IMR-90 (cell line): ENCODE data around the gene MPC1.

ENCODE experiments used
- BHLHE40 ChIP-seq: fragments of 150-350 bp; IDR thresholded peaks from 2 replicates; pipeline ENCODE4 v1.6.1; 2016; ENCODE audit warnings: mild to moderate bottlenecking, low read depth, low read length
- CEBPB ChIP-seq: IDR thresholded peaks from 2 replicates; pipeline ENCODE4 v1.6.1; 2012; ENCODE audit warnings: low read depth, low read length, improper control_type of control experiment
- CTCF ChIP-seq: conservative IDR thresholded peaks from 2 replicates; pipeline ENCODE4 v1.5.1; 2012; ENCODE audit warnings: mild to moderate bottlenecking, low read depth, low read length, improper control_type of control experiment
- MAFK ChIP-seq: IDR thresholded peaks from 2 replicates; pipeline ENCODE4 v1.6.1; 2012; ENCODE audit warnings: low read depth, low read length, improper control_type of control experiment
- MXI1 ChIP-seq: IDR thresholded peaks from 2 replicates; pipeline ENCODE4 v1.6.1; 2012; ENCODE audit warnings: low read depth, mild to moderate bottlenecking, low read length, moderate library complexity, borderline replicate concordance
- POLR2A ChIP-seq: IDR thresholded peaks from 2 replicates; pipeline ENCODE4 v1.6.1; 2012; ENCODE audit warnings: mild to moderate bottlenecking, low read depth, low read length
- RAD21 ChIP-seq: IDR thresholded peaks from 2 replicates; pipeline ENCODE4 v1.6.1; 2012; ENCODE audit warnings: low read length, improper control_type of control experiment
- RFX5 ChIP-seq: IDR thresholded peaks from 2 replicates; pipeline ENCODE4 v1.8.0; 2012; ENCODE audit warnings: low read depth, mild to moderate bottlenecking, low read length, moderate library complexity

- TF ChIP-seq POLR2A = no peak
- TF ChIP-seq CTCF = no peak
- no peak for TF ChIP-seq MXI1
- TF ChIP-seq MAFK = no peak
- TF ChIP-seq CEBPB = no peak
- TF ChIP-seq RFX5 = no peak
- TF ChIP-seq RAD21 = no peak
- TF ChIP-seq BHLHE40 = no peak
Measured at GRCh38 chr6:166406197-166406596, 23.5 kb upstream of the MPC1 start.
